A673 (cell line): ENCODE results near the gene SSBP3.

Experiments used
- EZH2 ChIP-seq: fragments of 200-600 bp; sonication (generic); IDR thresholded peaks from 2 replicates; pipeline ENCODE4 v1.6.1; 2017; ENCODE audit warnings: borderline replicate concordance, low read depth, mild to moderate bottlenecking, mixed read lengths, antibody characterized with exemption, low read length; ENCODE audit not compliant: poor library complexity, severe bottlenecking
- TF ChIP-seq, protein P1 (sequence below): fragments of 300-800, 200-600 bp; sonication (generic); conservative IDR thresholded peaks from 2 replicates; pipeline ENCODE4 v1.5.1; 2017; ENCODE audit warnings: low read depth, mild to moderate bottlenecking, antibody characterized with exemption, low read length, moderate library complexity, mixed read lengths

DNA sequence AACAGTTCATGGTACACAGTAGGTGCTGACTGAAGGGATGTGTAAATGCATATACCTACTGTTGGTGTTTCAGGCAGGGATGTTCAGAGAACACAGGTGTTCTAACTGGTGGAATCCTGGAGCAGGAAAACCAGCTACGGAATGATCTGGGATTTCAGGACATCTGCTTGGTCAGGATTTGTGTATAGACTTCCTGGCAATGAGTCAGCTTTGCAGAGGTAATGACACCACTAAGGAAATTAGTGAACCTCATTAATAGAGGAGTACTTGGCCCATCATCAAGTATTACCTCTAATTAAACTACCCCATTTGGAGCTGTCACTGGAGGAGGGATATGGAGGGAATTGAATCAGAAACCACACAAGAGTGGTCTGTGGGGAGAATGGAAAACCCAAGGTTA is 198.9 kb downstream of the SSBP3 start:
- TF ChIP-seq, protein P1, sequence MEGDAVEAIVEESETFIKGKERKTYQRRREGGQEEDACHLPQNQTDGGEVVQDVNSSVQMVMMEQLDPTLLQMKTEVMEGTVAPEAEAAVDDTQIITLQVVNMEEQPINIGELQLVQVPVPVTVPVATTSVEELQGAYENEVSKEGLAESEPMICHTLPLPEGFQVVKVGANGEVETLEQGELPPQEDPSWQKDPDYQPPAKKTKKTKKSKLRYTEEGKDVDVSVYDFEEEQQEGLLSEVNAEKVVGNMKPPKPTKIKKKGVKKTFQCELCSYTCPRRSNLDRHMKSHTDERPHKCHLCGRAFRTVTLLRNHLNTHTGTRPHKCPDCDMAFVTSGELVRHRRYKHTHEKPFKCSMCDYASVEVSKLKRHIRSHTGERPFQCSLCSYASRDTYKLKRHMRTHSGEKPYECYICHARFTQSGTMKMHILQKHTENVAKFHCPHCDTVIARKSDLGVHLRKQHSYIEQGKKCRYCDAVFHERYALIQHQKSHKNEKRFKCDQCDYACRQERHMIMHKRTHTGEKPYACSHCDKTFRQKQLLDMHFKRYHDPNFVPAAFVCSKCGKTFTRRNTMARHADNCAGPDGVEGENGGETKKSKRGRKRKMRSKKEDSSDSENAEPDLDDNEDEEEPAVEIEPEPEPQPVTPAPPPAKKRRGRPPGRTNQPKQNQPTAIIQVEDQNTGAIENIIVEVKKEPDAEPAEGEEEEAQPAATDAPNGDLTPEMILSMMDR, result no peak
- no peak for TF ChIP-seq EZH2
